H1 (cell line): Measurements from ENCODE around the gene PAX7. TPM values are rescaled to one million over a fixed set of nuclear protein-coding genes. Genes with fewer than 3 reads are reported as not detected.

Experiments used
- CTCF ChIA-PET: fragments of 300-600 bp; sonication (Branson Sonifier 250); formaldehyde crosslinking; loops from one replicate; lab custom pipeline; 2021; ENCODE audit not compliant: partially characterized antibody; lab: Charles Lee
- POLR2A ChIA-PET: fragments of 300-600 bp; sonication (Branson Sonifier 250); formaldehyde crosslinking; loops from one replicate; lab custom pipeline; 2021; ENCODE audit warnings: inconsistent platforms; ENCODE audit not compliant: partially characterized antibody; lab: Charles Lee
- DNase-seq, 2 experiments: peaks; one replicate each; pipeline versions ENCODE4 v3.0.0 to v3.0.0-alpha.2; 2010 to 2022; ENCODE audit warnings: low spot score in 2 of 2, low read depth in 1 of 2, mixed read lengths in 1 of 2
- FAIRE-seq: peaks from 2 replicates; lab custom pipeline; 2011; peaks lifted over from hg19 to GRCh38; lab: Jason Lieb, UNC
- H2AFZ ChIP-seq: 2 replicates; pipeline ENCODE4 v1.8.1; 2012; ENCODE audit warnings: low read length, inconsistent platforms
- H2AK5ac ChIP-seq: 2 replicates; pipeline ENCODE4 v1.6.1; 2013; ENCODE audit warnings: low read depth, low read length
- H2BK120ac ChIP-seq: replicated peaks from 2 replicates; pipeline ENCODE3; 2013; ENCODE audit warnings: low read depth, low read length, inconsistent platforms
- H2BK12ac ChIP-seq: 2 replicates; pipeline ENCODE4 v1.6.1; 2013; ENCODE audit warnings: low read depth, low read length
- H2BK15ac ChIP-seq: 2 replicates; pipeline ENCODE4 v1.6.1; 2013; ENCODE audit warnings: low read length
- H2BK20ac ChIP-seq: 2 replicates; pipeline ENCODE4 v1.6.1; 2013; ENCODE audit warnings: low read length
- H2BK5ac ChIP-seq: 2 replicates; pipeline ENCODE4 v1.6.1; 2013; ENCODE audit warnings: low read depth, low read length
- H3K14ac ChIP-seq: 2 replicates; pipeline ENCODE4 v1.6.1; 2013; ENCODE audit warnings: inconsistent platforms; ENCODE audit not compliant: insufficient read length
- H3K18ac ChIP-seq: 2 replicates; pipeline ENCODE4 v1.6.1; 2013; ENCODE audit warnings: low read length; ENCODE audit errors: extremely low read depth
- H3K23ac ChIP-seq: 2 replicates; pipeline ENCODE4 v1.6.1; 2013; ENCODE audit warnings: inconsistent platforms; ENCODE audit not compliant: insufficient read length
- H3K23me2 ChIP-seq: 2 replicates; pipeline ENCODE4 v1.6.1; 2013; ENCODE audit warnings: low read depth, low read length
- H3K27ac ChIP-seq: 2 replicates; pipeline ENCODE4 v1.6.1; 2011; ENCODE audit warnings: low read depth, low read length, inconsistent platforms
- H3K27me3 ChIP-seq, 4 experiments: replicated peaks in 1 of 4; 1 replicate in 1 of 4; 2 replicates in 3 of 4; pipeline versions ENCODE4 v1.6.1 to v1.8.1; 2011 to 2013; ENCODE audit warnings: low read length in 3 of 4, mild to moderate bottlenecking in 3 of 4, inconsistent platforms in 2 of 4, mixed read lengths in 2 of 4, moderate library complexity in 1 of 4; ENCODE audit not compliant: control insufficient read depth in 3 of 4, insufficient read depth in 3 of 4; ENCODE audit errors: extremely low read depth in 1 of 4
- H3K36me3 ChIP-seq, 4 experiments: 2 replicates each; pipeline versions ENCODE4 v1.6.1 to v1.8.1; 2011 to 2013; ENCODE audit warnings: mild to moderate bottlenecking in 4 of 4, low read length in 3 of 4, moderate library complexity in 2 of 4, control low read depth in 1 of 4, inconsistent platforms in 1 of 4; ENCODE audit not compliant: insufficient read depth in 4 of 4, control insufficient read depth in 2 of 4
- H3K4ac ChIP-seq: replicated peaks from 2 replicates; pipeline ENCODE3; 2013; ENCODE audit warnings: low read length, low read depth, mixed read lengths, inconsistent platforms; ENCODE audit not compliant: insufficient read length
- H3K4me1 ChIP-seq, 4 experiments: replicated peaks in 1 of 4; 1 replicate in 1 of 4; 2 replicates in 3 of 4; pipeline versions ENCODE4 v1.6.1 to v1.8.1; 2011 to 2013; ENCODE audit warnings: low read length in 3 of 4, inconsistent platforms in 2 of 4, mixed read lengths in 1 of 4; ENCODE audit not compliant: insufficient read depth in 4 of 4, control insufficient read depth in 3 of 4
- H3K4me2 ChIP-seq, 2 experiments: 2 replicates each; pipeline versions ENCODE4 v1.6.1 to v1.8.1; 2011 to 2013; ENCODE audit warnings: low read depth in 2 of 2, low read length in 2 of 2, control low read depth in 1 of 2, inconsistent platforms in 1 of 2, mild to moderate bottlenecking in 1 of 2; ENCODE audit not compliant: insufficient read depth in 1 of 2
- H3K4me3 ChIP-seq, 4 experiments: fragments of 200-600, 300-600 bp in 1 of 4; sonication (generic), shearing (Covaris generic), sonication (Bioruptor Twin) in 1 of 4; 2 replicates each; pipeline versions ENCODE4 v1.5.1 to v1.8.1; 2011 to 2016; ENCODE audit warnings: low read length in 4 of 4, low read depth in 3 of 4, control low read depth in 2 of 4, inconsistent platforms in 2 of 4, mild to moderate bottlenecking in 2 of 4, mixed read lengths in 1 of 4, moderate library complexity in 1 of 4; ENCODE audit not compliant: insufficient read depth in 2 of 4; ENCODE audit errors: extremely low read depth in 1 of 4
- H3K56ac ChIP-seq: replicated peaks from 2 replicates; pipeline ENCODE3; 2013; ENCODE audit warnings: low read depth, mild to moderate bottlenecking, mixed read lengths, low read length, inconsistent platforms; ENCODE audit not compliant: insufficient read length
- H3K79me1 ChIP-seq: 2 replicates; pipeline ENCODE4 v1.6.1; 2013; ENCODE audit warnings: low read depth, low read length, control low read depth
- H3K79me2 ChIP-seq, 2 experiments: 2 replicates each; pipeline versions ENCODE4 v1.6.1 to v1.8.1; 2012 to 2013; ENCODE audit warnings: low read length in 2 of 2, mild to moderate bottlenecking in 2 of 2, inconsistent platforms in 1 of 2; ENCODE audit not compliant: insufficient read depth in 2 of 2, control insufficient read depth in 1 of 2
- H3K9ac ChIP-seq, 4 experiments: replicated peaks in 1 of 4; 1 replicate in 1 of 4; 2 replicates in 3 of 4; pipeline versions ENCODE4 v1.6.1 to v1.8.1; 2011 to 2013; ENCODE audit warnings: low read depth in 3 of 4, low read length in 3 of 4, control low read depth in 2 of 4, mild to moderate bottlenecking in 2 of 4, moderate library complexity in 2 of 4, inconsistent platforms in 1 of 4; ENCODE audit errors: extremely low read depth in 1 of 4
- H3K9me3 ChIP-seq, 2 experiments: 2 replicates each; pipeline versions ENCODE4 v1.6.1 to v1.8.1; 2012 to 2013; ENCODE audit warnings: mild to moderate bottlenecking in 2 of 2, moderate library complexity in 2 of 2, control low read depth in 1 of 2, inconsistent platforms in 1 of 2, low read depth in 1 of 2, low read length in 1 of 2, mixed read lengths in 1 of 2; ENCODE audit not compliant: insufficient read depth in 2 of 2
- H4K20me1 ChIP-seq, 2 experiments: replicated peaks in 1 of 2; 2 replicates each; pipeline versions ENCODE3 to v1.8.1; 2011 to 2013; ENCODE audit warnings: inconsistent platforms in 2 of 2, low read length in 2 of 2, mild to moderate bottlenecking in 1 of 2; ENCODE audit not compliant: insufficient read depth in 2 of 2, control insufficient read depth in 1 of 2
- H4K5ac ChIP-seq: 2 replicates; pipeline ENCODE4 v1.6.1; 2013; ENCODE audit warnings: low read length, low read depth, mixed read lengths, inconsistent platforms; ENCODE audit not compliant: insufficient read length
- H4K8ac ChIP-seq: 2 replicates; pipeline ENCODE4 v1.8.0; 2013; ENCODE audit warnings: mild to moderate bottlenecking, moderate library complexity, low read length, inconsistent platforms; ENCODE audit not compliant: insufficient read depth; ENCODE audit errors: extremely low read depth
- H4K91ac ChIP-seq: replicated peaks from 2 replicates; pipeline ENCODE3; 2013; ENCODE audit warnings: low read length, mixed read lengths, inconsistent platforms; ENCODE audit not compliant: insufficient read length
- BACH1 ChIP-seq: IDR thresholded peaks from 2 replicates; pipeline ENCODE4 v1.6.1; 2012; ENCODE audit warnings: low read length, improper control_type of control experiment
- CTCF ChIP-seq, 3 experiments: IDR thresholded peaks; 1 replicate in 2 of 3; 2 replicates in 1 of 3; pipeline versions ENCODE4 v1.5.1 to v1.6.1; 2011; ENCODE audit warnings: low read length in 3 of 3, mild to moderate bottlenecking in 3 of 3, inconsistent platforms in 2 of 3, low read depth in 1 of 3, moderate library complexity in 1 of 3; ENCODE audit not compliant: insufficient read depth in 1 of 3; ENCODE audit errors: control extremely low read depth in 1 of 3
- HDAC6 ChIP-seq: IDR thresholded peaks from one replicate; pipeline ENCODE4 v1.7.1; 2012; ENCODE audit warnings: low read depth, mild to moderate bottlenecking, inconsistent platforms, low read length, moderate library complexity
- WGBS, 2 experiments: shearing (Covaris generic) in 1 of 2; methylation state at CpG; one replicate each; pipeline versions ENCODE4 v1.1.6 to v1.1.7; 2013 to 2015; ENCODE audit warnings: low lambda C conversion rate in 2 of 2, mixed read lengths in 2 of 2, inconsistent platforms in 1 of 2, low coverage in 1 of 2, missing lambda C conversion rate in 1 of 2; ENCODE audit not compliant: insufficient replicate concordance in 2 of 2, insufficient coverage in 1 of 2, insufficient read length in 1 of 2; ENCODE audit errors: extremely low coverage in 1 of 2, missing lambda C conversion rate in 1 of 2; 5-methylcytosine and 5-hydroxymethylcytosine counted together
- polyA plus RNA-seq, 7 experiments: library from polyadenylated mRNA; depleted of rRNA in 3 of 7; stranded (reverse) in 5 of 7; unstranded in 2 of 7; fragments of >200 nt in 5 of 7; fragments of 200-250 nt in 2 of 7; gene quantifications; 1 replicate in 5 of 7; 2 replicates in 1 of 7; 4 replicates in 1 of 7; pipeline versions ENCODE4 v1.2.1 to v1.2.3, GENCODE V29; 2011 to 2013; ENCODE audit warnings: missing spikeins in 2 of 7, mixed read lengths in 2 of 7
- total RNA-seq: library from RNA; stranded (reverse); fragmentation: NEBNext Ultra II Directional; extraction: Animal tissue kit (Norgen Biotek cat#: 25700); gene quantifications from 2 replicates; pipeline ENCODE4 v1.2.1, GENCODE V29; 2021

The PAX7 gene
- total and polyA plus RNA-seq, 2 of the 8 experiments (the other 6 are each of a cell fraction or from before 2014, with no cell fraction given) = not detected

GRCh38 chr1:18628511-18628910 is 2.1 kb upstream of the PAX7 start:
- CTCF ChIA-PET = interaction anchor here (1.4 to 2.3 kb wide), 6 partner anchors 10 to 196 kb away, joined by 3 to 10 read pairs (median 7); no protein-coding TSS in a partner anchor
- H3K79me2 ChIP-seq = no peaks in the 10 kb centered on the region

More at GRCh38 chr1:18628511-18628910, 2.1 kb upstream of the PAX7 start:
- H2BK5ac ChIP-seq = no peak overlapping the region; the same call in 1 of the 2 replicates
- H3K23ac ChIP-seq = no peak overlapping the region
- peaks cover 12 to 35% (median 27%) of the 10 kb centered on the region in 4 experiments for H3K4me1 ChIP-seq
- H3K14ac ChIP-seq = no peak overlapping the region
- 0 out of 2 replicates have a peak overlapping the region, but pooled peaks have one; percentile 32 for H2BK20ac ChIP-seq
- no peak overlapping the region for H3K56ac ChIP-seq
- H4K5ac ChIP-seq = no peak overlapping the region
- no peak overlapping the region for H4K91ac ChIP-seq
- H2AFZ ChIP-seq = no peak overlapping the region
- no peaks in the 10 kb centered on the region for H3K79me1 ChIP-seq
- no peaks in the 10 kb centered on the region for H3K9me3 ChIP-seq
- peaks cover 60 to 94% (median 85%) of the 10 kb centered on the region in 4 experiments for H3K27me3 ChIP-seq
- no peak overlapping the region for H4K8ac ChIP-seq
- H3K27ac ChIP-seq = no peak overlapping the region
- H3K18ac ChIP-seq = no peak overlapping the region; the same call in 1 of the 2 replicates
- H3K4ac ChIP-seq = no peak overlapping the region
- 70% methylated on average over 8 of the region's 8 CpGs; no CpG with 5 or more reads in 1 of the 2 experiments for WGBS, 2 experiments
- H2BK120ac ChIP-seq = no peak overlapping the region
- POLR2A ChIA-PET = interaction anchor here (2.4 to 9.2 kb wide), 2 partner anchors 11 to 15 kb away, joined by 12 to 56 read pairs; no protein-coding TSS in a partner anchor
- no peak overlapping the region for H3K9ac ChIP-seq
- peak overlapping the region; percentile 60; the same call in 1 of the 2 replicates for H2BK12ac ChIP-seq
- peaks cover 20% of the 10 kb centered on the region; the same call in 1 of the 2 replicates for H3K23me2 ChIP-seq
- H2BK15ac ChIP-seq = 0 out of 2 replicates have a peak overlapping the region, but pooled peaks have one; percentile 61
- no peak overlapping the region; the same call in 1 of the 2 replicates for H2AK5ac ChIP-seq
- no peaks in the 10 kb centered on the region for H3K36me3 ChIP-seq
- no peak overlapping the region for H3K4me2 ChIP-seq
- no peak overlapping the region for H3K4me3 ChIP-seq
- TF ChIP-seq CTCF (IDR thresholded peaks at IDR 0.05; ENCODE audit: control extremely low read depth in 1 of 3, insufficient read depth in 1 of 3, low read depth in 1 of 3, low read length in 3 of 3) = no peak
- no peak for TF ChIP-seq BACH1
- TF ChIP-seq HDAC6 = no peak
- H4K20me1 ChIP-seq = peaks cover 0 to 11% of the 10 kb centered on the region in 2 experiments
- DNase-seq (no peak), FAIRE-seq (no peak)
